ENCODE measurements around the gene UNK. TPM values are rescaled to one million over a fixed set of nuclear protein-coding genes. Genes with fewer than 3 reads are reported as not detected.
A peak's percentile ranks its signal among the peaks of the same experiment; 100 is the strongest.

UNK gene
- total and polyA plus RNA-seq, 9 of the 15 experiments (the other 6 are each of a cell fraction or from before 2014, with no cell fraction given): 12.8 to 38.6 (median 24.8) TPM

DNA sequence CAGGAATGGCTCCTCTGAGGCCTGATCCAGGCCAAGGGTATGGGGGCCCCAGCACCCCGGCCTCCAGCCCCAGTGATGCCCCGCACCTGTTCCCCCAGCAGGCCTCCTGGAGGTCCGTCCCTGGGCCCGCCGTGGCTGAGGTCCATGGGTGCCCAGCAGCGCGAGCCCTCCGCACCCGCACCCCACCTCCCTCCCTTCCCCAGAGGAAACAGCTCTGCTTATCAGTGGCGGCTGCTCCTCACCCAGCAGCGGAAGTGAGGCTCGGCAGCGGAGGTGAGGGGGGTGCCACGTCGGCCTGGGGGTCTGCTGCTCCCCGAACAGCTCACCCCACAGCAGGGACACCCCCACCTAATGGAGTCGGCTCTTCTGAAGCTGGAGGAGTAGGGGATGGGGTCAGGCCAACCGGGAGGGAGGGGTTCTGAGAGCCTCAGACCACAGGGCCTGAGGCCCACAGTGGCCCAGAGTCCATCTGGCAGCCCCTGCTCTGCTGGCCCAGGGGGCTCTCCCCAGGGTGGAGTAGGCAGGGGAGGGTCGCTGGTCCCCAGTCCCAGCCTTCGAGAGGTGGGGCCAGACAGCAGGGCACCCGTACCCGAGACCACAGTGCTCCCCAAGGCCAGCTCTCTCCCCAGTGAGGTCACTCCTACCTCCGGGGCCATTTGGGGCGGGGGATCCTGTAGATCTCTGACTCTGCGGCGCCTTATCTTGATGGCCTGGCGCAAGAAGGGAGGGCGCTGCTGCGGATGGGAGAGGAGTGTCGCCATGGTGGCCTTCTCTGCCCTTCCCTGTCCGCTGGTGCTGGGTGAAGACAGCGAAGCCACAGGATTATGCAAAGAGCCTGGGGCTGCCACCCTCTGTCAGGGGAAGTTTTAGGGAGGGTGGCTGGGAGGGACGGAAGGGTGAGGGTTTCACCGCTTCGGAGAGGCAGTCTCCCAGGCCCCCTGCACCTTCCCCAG is 59.2 kb downstream of the UNK start, which contains the start of gene UNC13D (continued):
- TF ChIP-seq, protein P1, sequence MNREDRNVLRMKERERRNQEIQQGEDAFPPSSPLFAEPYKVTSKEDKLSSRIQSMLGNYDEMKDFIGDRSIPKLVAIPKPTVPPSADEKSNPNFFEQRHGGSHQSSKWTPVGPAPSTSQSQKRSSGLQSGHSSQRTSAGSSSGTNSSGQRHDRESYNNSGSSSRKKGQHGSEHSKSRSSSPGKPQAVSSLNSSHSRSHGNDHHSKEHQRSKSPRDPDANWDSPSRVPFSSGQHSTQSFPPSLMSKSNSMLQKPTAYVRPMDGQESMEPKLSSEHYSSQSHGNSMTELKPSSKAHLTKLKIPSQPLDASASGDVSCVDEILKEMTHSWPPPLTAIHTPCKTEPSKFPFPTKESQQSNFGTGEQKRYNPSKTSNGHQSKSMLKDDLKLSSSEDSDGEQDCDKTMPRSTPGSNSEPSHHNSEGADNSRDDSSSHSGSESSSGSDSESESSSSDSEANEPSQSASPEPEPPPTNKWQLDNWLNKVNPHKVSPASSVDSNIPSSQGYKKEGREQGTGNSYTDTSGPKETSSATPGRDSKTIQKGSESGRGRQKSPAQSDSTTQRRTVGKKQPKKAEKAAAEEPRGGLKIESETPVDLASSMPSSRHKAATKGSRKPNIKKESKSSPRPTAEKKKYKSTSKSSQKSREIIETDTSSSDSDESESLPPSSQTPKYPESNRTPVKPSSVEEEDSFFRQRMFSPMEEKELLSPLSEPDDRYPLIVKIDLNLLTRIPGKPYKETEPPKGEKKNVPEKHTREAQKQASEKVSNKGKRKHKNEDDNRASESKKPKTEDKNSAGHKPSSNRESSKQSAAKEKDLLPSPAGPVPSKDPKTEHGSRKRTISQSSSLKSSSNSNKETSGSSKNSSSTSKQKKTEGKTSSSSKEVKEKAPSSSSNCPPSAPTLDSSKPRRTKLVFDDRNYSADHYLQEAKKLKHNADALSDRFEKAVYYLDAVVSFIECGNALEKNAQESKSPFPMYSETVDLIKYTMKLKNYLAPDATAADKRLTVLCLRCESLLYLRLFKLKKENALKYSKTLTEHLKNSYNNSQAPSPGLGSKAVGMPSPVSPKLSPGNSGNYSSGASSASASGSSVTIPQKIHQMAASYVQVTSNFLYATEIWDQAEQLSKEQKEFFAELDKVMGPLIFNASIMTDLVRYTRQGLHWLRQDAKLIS (CRISPR knock-in tag; IDR thresholded peaks at IDR 0.05): peak; percentile 78
- TF ChIP-seq MAFG (tag; conservative IDR thresholded peaks at IDR 0.05) (no peak), MEIS2 (IDR thresholded peaks at IDR 0.05; ENCODE audit: partially characterized antibody) (peak; percentile 29), DMBX1 (CRISPR knock-in tag; IDR thresholded peaks at IDR 0.05; ENCODE audit: borderline replicate concordance) (peak; percentile 72; the same call in 1 of the 2 replicates), TAL1 (IDR thresholded peaks at IDR 0.05) (no peak), L3MBTL2 (IDR thresholded peaks at IDR 0.05) (peak; percentile 25; the same call in 1 of the 2 replicates), PRPF4 (IDR thresholded peaks at IDR 0.05; ENCODE audit: insufficient read depth, low read depth, low read length, poor library complexity, severe bottlenecking) (no peak), ZNF354B (CRISPR knock-in tag; IDR thresholded peaks at IDR 0.05) (no peak), ILF3 (IDR thresholded peaks at IDR 0.05; ENCODE audit: borderline replicate concordance) (no peak), ZNF24 (IDR thresholded peaks at IDR 0.05) (no peak), RAD51 (IDR thresholded peaks at IDR 0.05; ENCODE audit: borderline replicate concordance, low read depth) (no peak), ZNF444 (CRISPR knock-in tag; IDR thresholded peaks at IDR 0.05) (peak; percentile 70; the same call in 1 of the 2 replicates), FOXJ2 (tag; IDR thresholded peaks at IDR 0.05) (no peak), NONO (IDR thresholded peaks at IDR 0.05; ENCODE audit: low read depth in 2 of 2, low read length in 1 of 2) (no peak; a peak in 1 of 4 replicates), STAT5B (CRISPR knock-in tag; IDR thresholded peaks at IDR 0.05) (no peak), NFRKB (IDR thresholded peaks at IDR 0.05; ENCODE audit: low read depth) (peak; percentile 97), CBX2 (IDR thresholded peaks at IDR 0.05; ENCODE audit: insufficient read depth, low read length, poor library complexity, severe bottlenecking) (no peak)
- TF ChIP-seq, protein P2, sequence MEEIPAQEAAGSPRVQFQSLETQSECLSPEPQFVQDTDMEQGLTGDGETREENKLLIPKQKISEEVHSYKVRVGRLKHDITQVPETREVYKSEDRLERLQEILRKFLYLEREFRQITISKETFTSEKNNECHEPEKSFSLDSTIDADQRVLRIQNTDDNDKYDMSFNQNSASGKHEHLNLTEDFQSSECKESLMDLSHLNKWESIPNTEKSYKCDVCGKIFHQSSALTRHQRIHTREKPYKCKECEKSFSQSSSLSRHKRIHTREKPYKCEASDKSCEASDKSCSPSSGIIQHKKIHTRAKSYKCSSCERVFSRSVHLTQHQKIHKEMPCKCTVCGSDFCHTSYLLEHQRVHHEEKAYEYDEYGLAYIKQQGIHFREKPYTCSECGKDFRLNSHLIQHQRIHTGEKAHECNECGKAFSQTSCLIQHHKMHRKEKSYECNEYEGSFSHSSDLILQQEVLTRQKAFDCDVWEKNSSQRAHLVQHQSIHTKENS (CRISPR knock-in tag; IDR thresholded peaks at IDR 0.05): no peak
- TF ChIP-seq, protein P3, sequence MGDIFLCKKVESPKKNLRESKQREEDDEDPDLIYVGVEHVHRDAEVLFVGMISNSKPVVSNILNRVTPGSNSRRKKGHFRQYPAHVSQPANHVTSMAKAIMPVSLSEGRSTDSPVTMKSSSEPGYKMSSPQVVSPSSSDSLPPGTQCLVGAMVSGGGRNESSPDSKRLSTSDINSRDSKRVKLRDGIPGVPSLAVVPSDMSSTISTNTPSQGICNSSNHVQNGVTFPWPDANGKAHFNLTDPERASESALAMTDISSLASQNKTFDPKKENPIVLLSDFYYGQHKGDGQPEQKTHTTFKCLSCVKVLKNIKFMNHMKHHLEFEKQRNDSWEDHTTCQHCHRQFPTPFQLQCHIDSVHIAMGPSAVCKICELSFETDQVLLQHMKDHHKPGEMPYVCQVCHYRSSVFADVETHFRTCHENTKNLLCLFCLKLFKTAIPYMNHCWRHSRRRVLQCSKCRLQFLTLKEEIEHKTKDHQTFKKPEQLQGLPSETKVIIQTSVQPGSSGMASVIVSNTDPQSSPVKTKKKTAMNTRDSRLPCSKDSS (IDR thresholded peaks at IDR 0.05; ENCODE audit: low read depth, partially characterized antibody): no peak
- TF ChIP-seq, protein P4, sequence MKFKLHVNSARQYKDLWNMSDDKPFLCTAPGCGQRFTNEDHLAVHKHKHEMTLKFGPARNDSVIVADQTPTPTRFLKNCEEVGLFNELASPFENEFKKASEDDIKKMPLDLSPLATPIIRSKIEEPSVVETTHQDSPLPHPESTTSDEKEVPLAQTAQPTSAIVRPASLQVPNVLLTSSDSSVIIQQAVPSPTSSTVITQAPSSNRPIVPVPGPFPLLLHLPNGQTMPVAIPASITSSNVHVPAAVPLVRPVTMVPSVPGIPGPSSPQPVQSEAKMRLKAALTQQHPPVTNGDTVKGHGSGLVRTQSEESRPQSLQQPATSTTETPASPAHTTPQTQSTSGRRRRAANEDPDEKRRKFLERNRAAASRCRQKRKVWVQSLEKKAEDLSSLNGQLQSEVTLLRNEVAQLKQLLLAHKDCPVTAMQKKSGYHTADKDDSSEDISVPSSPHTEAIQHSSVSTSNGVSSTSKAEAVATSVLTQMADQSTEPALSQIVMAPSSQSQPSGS (CRISPR knock-in tag; IDR thresholded peaks at IDR 0.05): no peak
